K562 (cell line): ENCODE measurements around the gene PHETA1. TPM values are rescaled to one million over a fixed set of nuclear protein-coding genes. Genes with fewer than 3 reads are reported as not detected.
A peak's percentile ranks its signal among the peaks of the same experiment; 100 is the strongest.

Experiments
- ATF2 ChIP-seq: sonication (generic); formaldehyde crosslinking; IDR thresholded peaks from 2 replicates; pipeline ENCODE4 v1.8.1; 2022; ENCODE audit warnings: missing genetic modification reagents
- CBX8 ChIP-seq: fragments of 200-600 bp; sonication (generic); IDR thresholded peaks from 2 replicates; pipeline ENCODE4 v1.6.1; 2012; ENCODE audit warnings: borderline replicate concordance, mixed run types, low read depth, mild to moderate bottlenecking, moderate library complexity, mixed read lengths, low read length, control low read depth, inconsistent platforms; ENCODE audit not compliant: poor library complexity, severe bottlenecking; ENCODE audit errors: extremely low read depth
- CEBPG ChIP-seq, 3 experiments: fragments of 200-800 bp in 1 of 3; sonication (Bioruptor generic) in 1 of 3; sonication (generic) in 1 of 3; formaldehyde crosslinking in 1 of 3; IDR thresholded peaks in 2 of 3; conservative IDR thresholded peaks in 1 of 3; 2 replicates each; pipeline versions ENCODE4 v1.6.1 to v1.8.0; 2016 to 2022; ENCODE audit warnings: missing compliant biosample characterization in 2 of 3, missing genetic modification characterization in 2 of 3, mild to moderate bottlenecking in 1 of 3, missing genetic modification reagents in 1 of 3
- CREM ChIP-seq: IDR thresholded peaks from 2 replicates; pipeline ENCODE4 v1.6.1; 2014; ENCODE audit warnings: antibody characterized with exemption, low read depth
- CXXC5 ChIP-seq: fragments of 250-450 bp; sonication (Bioruptor Pico); IDR thresholded peaks from 2 replicates; pipeline ENCODE4 v1.8.0; 2022; ENCODE audit warnings: inconsistent platforms, mild to moderate bottlenecking, moderate library complexity
- KLF6 ChIP-seq: fragments of 250-450 bp; sonication (Bioruptor Pico); IDR thresholded peaks from 2 replicates; pipeline ENCODE4 v1.4.0; 2020; ENCODE audit warnings: mild to moderate bottlenecking, moderate library complexity, borderline replicate concordance
- MBD2 ChIP-seq: sonication (generic); IDR thresholded peaks from 2 replicates; pipeline ENCODE4 v1.6.1; 2016; ENCODE audit warnings: low read depth, borderline replicate concordance
- MEF2A ChIP-seq: IDR thresholded peaks from 2 replicates; pipeline ENCODE4 v1.6.1; 2011; ENCODE audit warnings: low read depth, mild to moderate bottlenecking, low read length, moderate library complexity; ENCODE audit not compliant: control insufficient read depth
- MEIS2 ChIP-seq: fragments of 450-650 bp; IDR thresholded peaks from 2 replicates; pipeline ENCODE4 v1.6.1; 2014; ENCODE audit warnings: mild to moderate bottlenecking; ENCODE audit not compliant: partially characterized antibody
- NCOR1 ChIP-seq: fragments of 450-650 bp; IDR thresholded peaks from 2 replicates; pipeline ENCODE4 v1.6.1; 2016; ENCODE audit warnings: mild to moderate bottlenecking, moderate library complexity
- NONO ChIP-seq, 2 experiments: fragments of 200-400 bp in 1 of 2; fragments of 450-650 bp in 1 of 2; formaldehyde crosslinking in 1 of 2; IDR thresholded peaks; 2 replicates each; pipeline ENCODE4 v1.6.1; 2017; ENCODE audit warnings: low read depth in 2 of 2, mild to moderate bottlenecking in 2 of 2, moderate library complexity in 2 of 2, low read length in 1 of 2
- NR4A1 ChIP-seq, 2 experiments: fragments of 250-450 bp in 1 of 2; fragments of 450-650 bp in 1 of 2; sonication (Bioruptor Pico) in 1 of 2; IDR thresholded peaks; 2 replicates each; pipeline versions ENCODE4 v1.4.0 to v1.6.1; 2016 to 2020; ENCODE audit warnings: mild to moderate bottlenecking in 2 of 2, missing compliant biosample characterization in 1 of 2, missing genetic modification characterization in 1 of 2, moderate library complexity in 1 of 2
- PCBP2 ChIP-seq: fragments of 200-400 bp; formaldehyde crosslinking; IDR thresholded peaks from 2 replicates; pipeline ENCODE4 v1.6.1; 2018; ENCODE audit warnings: low read length, low read depth, mild to moderate bottlenecking, moderate library complexity; ENCODE audit not compliant: poor library complexity, severe bottlenecking
- POLR2G ChIP-seq: fragments of 200-400 bp; formaldehyde crosslinking; IDR thresholded peaks from 2 replicates; pipeline ENCODE4 v1.6.1; 2017; ENCODE audit warnings: low read depth, mild to moderate bottlenecking, antibody characterized with exemption, low read length, moderate library complexity
- PTBP1 ChIP-seq: fragments of 200-400 bp; formaldehyde crosslinking; IDR thresholded peaks from 2 replicates; pipeline ENCODE4 v1.6.1; 2017; ENCODE audit warnings: low read depth, low read length
- RHOXF2B ChIP-seq: fragments of 250-450 bp; sonication (Bioruptor Pico); conservative IDR thresholded peaks from 2 replicates; pipeline ENCODE4 v1.5.1; 2021
- STAG1 ChIP-seq: sonication (generic); formaldehyde crosslinking; IDR thresholded peaks from 2 replicates; pipeline ENCODE4 v1.5.0; 2020; ENCODE audit warnings: missing genetic modification reagents, borderline replicate concordance
- USF1 ChIP-seq: sonication (generic); formaldehyde crosslinking; IDR thresholded peaks from 2 replicates; pipeline ENCODE4 v1.9.0; 2022; ENCODE audit warnings: mild to moderate bottlenecking, missing genetic modification reagents
- ZBTB7A ChIP-seq: IDR thresholded peaks from 2 replicates; pipeline ENCODE4 v1.6.1; 2011; ENCODE audit warnings: low read depth, mild to moderate bottlenecking, low read length, moderate library complexity, borderline replicate concordance; ENCODE audit not compliant: control insufficient read depth
- ZNF124 ChIP-seq: sonication (generic); formaldehyde crosslinking; IDR thresholded peaks from 2 replicates; pipeline ENCODE4 v1.8.1; 2022; ENCODE audit warnings: missing genetic modification reagents
- ZNF253 ChIP-seq: fragments of 250-450 bp; sonication (Bioruptor Pico); conservative IDR thresholded peaks from 2 replicates; pipeline ENCODE4 v1.6.1; 2021; ENCODE audit warnings: mild to moderate bottlenecking
- ZNF274 ChIP-seq: IDR thresholded peaks from 2 replicates; pipeline ENCODE4 v1.6.1; 2011; ENCODE audit warnings: low read depth, mild to moderate bottlenecking, low read length, moderate library complexity, borderline replicate concordance
- ZNF449 ChIP-seq: fragments of 250-450 bp; sonication (Bioruptor Pico); IDR thresholded peaks from 2 replicates; pipeline ENCODE4 v1.8.0; 2022; ENCODE audit warnings: moderate library complexity, mild to moderate bottlenecking, inconsistent platforms
- polyA plus RNA-seq, 8 experiments: library from polyadenylated mRNA; depleted of rRNA in 4 of 8; stranded (reverse) in 5 of 8; unstranded in 3 of 8; fragments of >200 nt; fragmentation: Nextera tagmentation in 2 of 8; fragmentation: Illumina TruSeq in 1 of 8; extraction: Ambion mirVana in 2 of 8; extraction: Trizol in 1 of 8; gene quantifications; 2 replicates each; pipeline versions ENCODE4 v1.2.1 to v1.2.3, GENCODE V29; 2011 to 2014; ENCODE audit warnings: inconsistent platforms in 1 of 8, missing spikeins in 1 of 8
- total RNA-seq, 7 experiments: library from RNA; depleted of rRNA in 6 of 7; stranded (reverse); fragments of >200 nt in 6 of 7; fragmentation: Illumina TruSeq in 2 of 7; extraction: Trizol in 2 of 7; gene quantifications; 2 replicates each; pipeline versions ENCODE4 v1.2.1 to v1.2.3, GENCODE V29; 2011 to 2021; ENCODE audit warnings: low replicate concordance in 1 of 7

The PHETA1 gene
- total and polyA plus RNA-seq, 9 of the 15 experiments (the other 6 are each of a cell fraction or from before 2014, with no cell fraction given), result 0.03 to 12.4 (median 3.0) TPM

GRCh38 chr12:111407377-111408115 lies 38.7 kb upstream of the PHETA1 start (continued):
- TF ChIP-seq MBD2 (no peak), MEF2A (no peak), MEIS2 (no peak), ZNF253 (CRISPR knock-in tag) (no peak), CXXC5 (CRISPR knock-in tag) (0 out of 2 replicates have a peak, but pooled peaks have one; percentile 17), PCBP2 (no peak), POLR2G (peak; percentile 45), CEBPG (CRISPR knock-in tag; IDR thresholded peaks at IDR 0.05) (no peak), CEBPG (tag; conservative IDR thresholded peaks at IDR 0.05 in 1 of 2, IDR thresholded peaks at IDR 0.05 in 1 of 2) (no peak), ATF2 (no peak), RHOXF2B (CRISPR knock-in tag) (no peak), NONO (IDR thresholded peaks at IDR 0.05; ENCODE audit: low read depth in 2 of 2, low read length in 1 of 2) (no peak), ZNF449 (CRISPR knock-in tag) (no peak), PTBP1 (no peak), KLF6 (CRISPR knock-in tag) (no peak), NCOR1 (no peak), ZNF124 (no peak), CREM (no peak), STAG1 (CRISPR knock-in tag) (no peak), NR4A1 (CRISPR knock-in tag; IDR thresholded peaks at IDR 0.05) (no peak), NR4A1 (tag; IDR thresholded peaks at IDR 0.05) (no peak), ZNF274 (no peak), USF1 (CRISPR knock-in tag) (no peak), ZBTB7A (0 out of 2 replicates have a peak, but pooled peaks have one; percentile 18), CBX8 (no peak)
